K562 (cell line): ENCODE data around the gene PFN3. TPM values are rescaled to one million over a fixed set of nuclear protein-coding genes. Genes with fewer than 3 reads are reported as not detected.
A peak's percentile ranks its signal among the peaks of the same experiment; 100 is the strongest.

ENCODE experiments used
- ATAC-seq: fragments of 200-7000 bp; cut with Tn5 transposase; 3 replicates; pipeline ENCODE4 v1.9.1; 2020; ENCODE audit warnings: moderate library complexity
- BruUV-seq: library from RNA; stranded (reverse); fragments of 400-500 nt; replicated peaks from 2 replicates; lab custom pipeline; 2021; lab: Mats Ljungman, UMichigan
- CTCF ChIA-PET: fragments of 300-600 bp; formaldehyde crosslinking; extraction: SDS; loops from one replicate; lab custom pipeline; 2021; ENCODE audit warnings: low intra/inter-chr PET ratio; lab: Yijun Ruan, JAX
- POLR2A ChIA-PET: fragments of 300-600, 350-650 bp; sonication (Branson Sonifier 250); formaldehyde crosslinking; extraction: SDS; loops from one replicate; lab custom pipeline; 2021; ENCODE audit warnings: antibody characterized with exemption, inconsistent platforms; lab: Yijun Ruan, JAX
- DNase-seq, 4 experiments: peaks; one replicate each; pipeline versions ENCODE4 v3.0.0 to v3.0.0-alpha.2; 2011 to 2018; ENCODE audit warnings: low spot score in 3 of 4, mixed read lengths in 3 of 4; ENCODE audit errors: extremely low read depth in 1 of 4
- FAIRE-seq: peaks from 2 replicates; lab custom pipeline; 2011; peaks lifted over from hg19 to GRCh38; lab: Jason Lieb, UNC
- H2AFZ ChIP-seq: 2 replicates; pipeline ENCODE4 v1.6.0; 2011; ENCODE audit warnings: low read depth, low read length, control low read depth, inconsistent platforms
- H3K27ac ChIP-seq: fragments of 200-600 bp; 3 replicates; pipeline ENCODE4 v1.8.0; 2011; ENCODE audit warnings: low read depth, mild to moderate bottlenecking, control low read depth, inconsistent platforms, low read length, moderate library complexity, mixed read lengths; ENCODE audit errors: extremely low read depth
- H3K27me3 ChIP-seq, 2 experiments: fragments of 300-600 bp in 1 of 2; 2 replicates in 1 of 2; 3 replicates in 1 of 2; pipeline versions ENCODE4 v1.6.0 to v1.8.0; 2011; ENCODE audit warnings: inconsistent platforms in 2 of 2, low read length in 2 of 2, mild to moderate bottlenecking in 1 of 2, mixed read lengths in 1 of 2, moderate library complexity in 1 of 2; ENCODE audit not compliant: control insufficient read depth in 2 of 2, insufficient read depth in 2 of 2
- H3K36me3 ChIP-seq: fragments of 300-600 bp; 3 replicates; pipeline ENCODE4 v1.8.0; 2011; ENCODE audit warnings: mild to moderate bottlenecking, low read length, inconsistent platforms; ENCODE audit not compliant: control insufficient read depth, insufficient read depth
- H3K4me1 ChIP-seq, 2 experiments: fragments of 200-600 bp in 1 of 2; replicated peaks in 1 of 2; 2 replicates in 1 of 2; 3 replicates in 1 of 2; pipeline versions ENCODE4 v1.5.1 to v1.8.0; 2011; ENCODE audit warnings: inconsistent platforms in 2 of 2, low read length in 2 of 2, mild to moderate bottlenecking in 1 of 2, mixed read lengths in 1 of 2, moderate library complexity in 1 of 2; ENCODE audit not compliant: control insufficient read depth in 2 of 2, insufficient read depth in 2 of 2
- H3K4me2 ChIP-seq: 2 replicates; pipeline ENCODE4 v1.6.1; 2011; ENCODE audit warnings: low read length, control low read depth, inconsistent platforms, mixed read lengths; ENCODE audit not compliant: insufficient read depth
- H3K4me3 ChIP-seq: fragments of 200-600 bp; sonication (generic), shearing (Covaris generic); 2 replicates; pipeline ENCODE4 v1.5.1; 2016; ENCODE audit warnings: control low read depth, inconsistent platforms
- H3K79me2 ChIP-seq: fragments of 200-600 bp; 3 replicates; pipeline ENCODE4 v1.8.0; 2011; ENCODE audit warnings: low read length, inconsistent platforms; ENCODE audit not compliant: control insufficient read depth, insufficient read depth
- H3K9ac ChIP-seq, 2 experiments: 2 replicates each; pipeline versions ENCODE4 v1.6.0 to v1.6.1; 2011; ENCODE audit warnings: low read depth in 2 of 2, low read length in 2 of 2, control low read depth in 1 of 2, inconsistent platforms in 1 of 2, mild to moderate bottlenecking in 1 of 2, mixed read lengths in 1 of 2; ENCODE audit not compliant: insufficient read depth in 1 of 2
- H3K9me1 ChIP-seq: one replicate; pipeline ENCODE4 v1.6.0; 2011; ENCODE audit warnings: inconsistent platforms, mild to moderate bottlenecking, low read length, moderate library complexity; ENCODE audit not compliant: control insufficient read depth, insufficient read depth
- H3K9me3 ChIP-seq: replicated peaks from 2 replicates; pipeline ENCODE4 v1.5.1; 2011; ENCODE audit warnings: low read depth, low read length, inconsistent platforms; ENCODE audit not compliant: control insufficient read depth, insufficient read depth
- H4K20me1 ChIP-seq: replicated peaks from 2 replicates; pipeline ENCODE4 v1.6.1; 2011; ENCODE audit warnings: low read length, inconsistent platforms, mixed read lengths; ENCODE audit not compliant: control insufficient read depth, insufficient read depth
- ARID1B ChIP-seq: fragments of 450-650 bp; IDR thresholded peaks from 2 replicates; pipeline ENCODE4 v1.6.1; 2016; ENCODE audit warnings: antibody characterized with exemption, mild to moderate bottlenecking, inconsistent platforms
- HDAC3 ChIP-seq: fragments of 450-650 bp; IDR thresholded peaks from 2 replicates; pipeline ENCODE4 v1.6.1; 2018; ENCODE audit warnings: borderline replicate concordance, mild to moderate bottlenecking, moderate library complexity; ENCODE audit not compliant: partially characterized antibody
- NR2C1 ChIP-seq, 2 experiments: fragments of 450-650 bp; IDR thresholded peaks; 2 replicates each; pipeline ENCODE4 v1.6.1; 2017; ENCODE audit warnings: mild to moderate bottlenecking in 2 of 2, antibody characterized with exemption in 1 of 2, inconsistent platforms in 1 of 2, missing compliant biosample characterization in 1 of 2, missing genetic modification characterization in 1 of 2
- NRF1 ChIP-seq, 2 experiments: fragments of 450-650 bp; IDR thresholded peaks in 1 of 2; conservative IDR thresholded peaks in 1 of 2; 2 replicates each; pipeline ENCODE4 v1.6.1; 2014; ENCODE audit warnings: mild to moderate bottlenecking in 2 of 2
- PTRF ChIP-seq: fragments of 450-650 bp; IDR thresholded peaks from 2 replicates; pipeline ENCODE4 v1.6.1; 2016; ENCODE audit warnings: mild to moderate bottlenecking, missing genetic modification characterization, missing compliant biosample characterization
- SIN3A ChIP-seq, 2 experiments: fragments of 150-350 bp in 1 of 2; IDR thresholded peaks; 2 replicates each; pipeline ENCODE4 v1.6.1; 2011 to 2016; ENCODE audit warnings: borderline replicate concordance in 2 of 2, low read depth in 2 of 2, low read length in 2 of 2, mild to moderate bottlenecking in 2 of 2, moderate library complexity in 2 of 2; ENCODE audit not compliant: control insufficient read depth in 1 of 2
- WGBS: fragments of 100-300 bp; shearing (Covaris generic); methylation state at CpG from one replicate; pipeline ENCODE4 v1.1.6; 2016; ENCODE audit warnings: low coverage, mixed read lengths; ENCODE audit not compliant: insufficient coverage; ENCODE audit errors: missing lambda C conversion rate; 5-methylcytosine and 5-hydroxymethylcytosine counted together
- in situ Hi-C: fragments of 300-500 bp; cut with MboI; formaldehyde crosslinking; loops from 4 replicates; pipeline ENCODE4 v1.15.0; 2018; ENCODE audit warnings: inconsistent platforms, mixed read lengths
- intact Hi-C: fragments of 100-400 bp; cut with micrococcal nuclease; formaldehyde crosslinking; loops from 2 replicates; pipeline ENCODE4 v1.14.2; 2022
- polyA plus RNA-seq, 8 experiments: library from polyadenylated mRNA; depleted of rRNA in 4 of 8; stranded (reverse) in 5 of 8; unstranded in 3 of 8; fragments of >200 nt; fragmentation: Nextera tagmentation in 2 of 8; fragmentation: Illumina TruSeq in 1 of 8; extraction: Ambion mirVana in 2 of 8; extraction: Trizol in 1 of 8; gene quantifications; 2 replicates each; pipeline versions ENCODE4 v1.2.1 to v1.2.3, GENCODE V29; 2011 to 2014; ENCODE audit warnings: inconsistent platforms in 1 of 8, missing spikeins in 1 of 8
- total RNA-seq, 7 experiments: library from RNA; depleted of rRNA in 6 of 7; stranded (reverse); fragments of >200 nt in 6 of 7; fragmentation: Illumina TruSeq in 2 of 7; extraction: Trizol in 2 of 7; gene quantifications; 2 replicates each; pipeline versions ENCODE4 v1.2.1 to v1.2.3, GENCODE V29; 2011 to 2021; ENCODE audit warnings: low replicate concordance in 1 of 7
- TF ChIP-seq, protein P1 (sequence below): fragments of 450-650 bp; IDR thresholded peaks from 2 replicates; pipeline ENCODE4 v1.6.1; 2018; ENCODE audit not compliant: partially characterized antibody
- TF ChIP-seq, protein P2 (sequence below): sonication (generic); formaldehyde crosslinking; IDR thresholded peaks from 2 replicates; pipeline ENCODE4 v1.8.1; 2023; ENCODE audit warnings: mild to moderate bottlenecking, missing genetic modification reagents

The PFN3 gene
- total and polyA plus RNA-seq, 9 of the 15 experiments (the other 6 are each of a cell fraction or from before 2014, with no cell fraction given) = not detected

DNA sequence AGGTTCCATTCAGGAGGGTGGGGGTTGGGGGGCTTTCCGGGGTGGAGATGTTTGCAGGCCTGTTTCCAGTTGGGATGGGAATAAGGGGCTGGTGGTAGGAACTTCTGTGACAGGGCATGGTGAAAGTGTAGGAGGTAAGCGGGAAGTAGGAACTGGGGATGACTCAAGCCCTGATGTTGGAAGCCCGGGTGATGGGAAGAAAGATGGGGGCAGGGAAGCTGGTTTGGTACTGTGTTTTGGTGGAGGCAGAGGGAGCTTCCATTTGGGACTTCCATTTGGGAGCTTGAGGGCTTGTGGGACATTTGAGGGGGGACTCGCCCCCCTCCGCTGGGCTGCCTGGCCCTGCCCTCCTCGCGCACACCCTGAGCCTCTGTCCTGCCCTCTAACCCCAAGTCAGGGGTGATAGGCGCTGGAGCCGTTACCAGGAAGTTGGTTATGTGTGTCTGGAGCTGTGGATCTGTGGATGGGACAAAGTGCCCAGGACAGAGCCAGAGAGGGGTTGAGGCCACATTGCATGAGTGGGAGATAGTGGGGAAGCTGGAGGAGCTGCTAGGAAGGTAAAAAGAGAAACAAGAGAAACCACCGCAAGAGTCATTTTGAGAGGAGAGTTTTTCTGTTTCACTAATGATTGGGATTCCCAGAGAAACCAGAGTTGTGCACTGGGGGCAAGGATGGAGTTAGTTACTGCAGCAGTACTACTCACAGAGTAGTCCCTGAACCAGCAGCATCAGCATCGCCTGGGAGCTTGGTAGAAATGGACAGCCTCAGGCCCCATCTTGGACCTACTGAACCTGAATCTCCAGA, 36.1 kb downstream of the PFN3 start:
- DNase-seq = no peak
- CTCF ChIA-PET = no interaction called here
- TF ChIP-seq, protein P1, sequence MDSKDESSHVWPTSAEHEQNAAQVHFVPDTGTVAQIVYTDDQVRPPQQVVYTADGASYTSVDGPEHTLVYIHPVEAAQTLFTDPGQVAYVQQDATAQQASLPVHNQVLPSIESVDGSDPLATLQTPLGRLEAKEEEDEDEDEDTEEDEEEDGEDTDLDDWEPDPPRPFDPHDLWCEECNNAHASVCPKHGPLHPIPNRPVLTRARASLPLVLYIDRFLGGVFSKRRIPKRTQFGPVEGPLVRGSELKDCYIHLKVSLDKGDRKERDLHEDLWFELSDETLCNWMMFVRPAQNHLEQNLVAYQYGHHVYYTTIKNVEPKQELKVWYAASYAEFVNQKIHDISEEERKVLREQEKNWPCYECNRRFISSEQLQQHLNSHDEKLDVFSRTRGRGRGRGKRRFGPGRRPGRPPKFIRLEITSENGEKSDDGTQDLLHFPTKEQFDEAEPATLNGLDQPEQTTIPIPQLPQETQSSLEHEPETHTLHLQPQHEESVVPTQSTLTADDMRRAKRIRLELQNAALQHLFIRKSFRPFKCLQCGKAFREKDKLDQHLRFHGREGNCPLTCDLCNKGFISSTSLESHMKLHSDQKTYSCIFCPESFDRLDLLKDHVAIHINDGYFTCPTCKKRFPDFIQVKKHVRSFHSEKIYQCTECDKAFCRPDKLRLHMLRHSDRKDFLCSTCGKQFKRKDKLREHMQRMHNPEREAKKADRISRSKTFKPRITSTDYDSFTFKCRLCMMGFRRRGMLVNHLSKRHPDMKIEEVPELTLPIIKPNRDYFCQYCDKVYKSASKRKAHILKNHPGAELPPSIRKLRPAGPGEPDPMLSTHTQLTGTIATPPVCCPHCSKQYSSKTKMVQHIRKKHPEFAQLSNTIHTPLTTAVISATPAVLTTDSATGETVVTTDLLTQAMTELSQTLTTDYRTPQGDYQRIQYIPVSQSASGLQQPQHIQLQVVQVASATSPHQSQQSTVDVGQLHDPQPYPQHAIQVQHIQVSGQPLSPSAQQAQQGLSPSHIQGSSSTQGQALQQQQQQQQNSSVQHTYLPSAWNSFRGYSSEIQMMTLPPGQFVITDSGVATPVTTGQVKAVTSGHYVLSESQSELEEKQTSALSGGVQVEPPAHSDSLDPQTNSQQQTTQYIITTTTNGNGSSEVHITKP = peak; percentile 52
- 0 out of 2 replicates have a peak, but pooled peaks have one; percentile 6 for TF ChIP-seq ARID1B
- no peak for TF ChIP-seq PTRF
- TF ChIP-seq HDAC3 = no peak
- TF ChIP-seq NRF1 (conservative IDR thresholded peaks at IDR 0.05 in 1 of 2, IDR thresholded peaks at IDR 0.05 in 1 of 2) = 0 out of 4 replicates have a peak, but pooled peaks of 1 of the 2 experiments have one; percentile 8
- 0 out of 4 replicates have a peak, but pooled peaks of 1 of the 2 experiments have one; percentile 14 for TF ChIP-seq SIN3A (IDR thresholded peaks at IDR 0.05; ENCODE audit: borderline replicate concordance in 2 of 2, control insufficient read depth in 1 of 2, low read depth in 2 of 2, low read length in 2 of 2)
- TF ChIP-seq NR2C1 (IDR thresholded peaks at IDR 0.05) = peak; percentile 58; the same call in 1 of the 2 replicates
- TF ChIP-seq NR2C1 (tag; IDR thresholded peaks at IDR 0.05) = no peak
- TF ChIP-seq, protein P2, sequence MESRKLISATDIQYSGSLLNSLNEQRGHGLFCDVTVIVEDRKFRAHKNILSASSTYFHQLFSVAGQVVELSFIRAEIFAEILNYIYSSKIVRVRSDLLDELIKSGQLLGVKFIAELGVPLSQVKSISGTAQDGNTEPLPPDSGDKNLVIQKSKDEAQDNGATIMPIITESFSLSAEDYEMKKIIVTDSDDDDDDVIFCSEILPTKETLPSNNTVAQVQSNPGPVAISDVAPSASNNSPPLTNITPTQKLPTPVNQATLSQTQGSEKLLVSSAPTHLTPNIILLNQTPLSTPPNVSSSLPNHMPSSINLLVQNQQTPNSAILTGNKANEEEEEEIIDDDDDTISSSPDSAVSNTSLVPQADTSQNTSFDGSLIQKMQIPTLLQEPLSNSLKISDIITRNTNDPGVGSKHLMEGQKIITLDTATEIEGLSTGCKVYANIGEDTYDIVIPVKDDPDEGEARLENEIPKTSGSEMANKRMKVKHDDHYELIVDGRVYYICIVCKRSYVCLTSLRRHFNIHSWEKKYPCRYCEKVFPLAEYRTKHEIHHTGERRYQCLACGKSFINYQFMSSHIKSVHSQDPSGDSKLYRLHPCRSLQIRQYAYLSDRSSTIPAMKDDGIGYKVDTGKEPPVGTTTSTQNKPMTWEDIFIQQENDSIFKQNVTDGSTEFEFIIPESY (CRISPR knock-in tag) = peak; percentile 66

More for the DNA sequence above, 36.1 kb downstream of the PFN3 start:
- Histone ChIP-seq H3K36me3 (peaks cover 13% of the 10 kb centered on the region; the same call in 2 of the 3 replicates), H3K79me2 (peaks cover 19% of the 10 kb centered on the region), H3K27ac (peak overlapping the region; percentile 22; the same call in 1 of the 3 replicates), H3K9ac (peak overlapping the region in 1 of 2 experiments; percentile 49; a peak in 1 of 4 replicates), H4K20me1 (no peaks in the 10 kb centered on the region), H3K4me1 (peaks cover 59 to 77% of the 10 kb centered on the region in 2 experiments), H3K9me1 (no peaks in the 10 kb centered on the region), H3K4me3 (no peak overlapping the region), H3K9me3 (no peaks in the 10 kb centered on the region), H3K27me3 (no peaks in the 10 kb centered on the region), H2AFZ (peak overlapping the region; percentile 73), H3K4me2 (peak overlapping the region; percentile 7; the same call in 1 of the 2 replicates)
- ATAC-seq = no peak
- intact Hi-C loops = loop anchor here (10.0 kb wide), 1 partner anchor 250 kb away; no protein-coding TSS in a partner anchor
- 37% methylated on average over 9 of the region's 11 CpGs for WGBS
- in situ Hi-C loops = no loop called here
- FAIRE-seq = peak; percentile 77
- no TSS peak for BruUV-seq
- POLR2A ChIA-PET = interaction anchor here (1.5 to 3.0 kb wide), 2 partner anchors 9 to 13 kb away, joined by 4 to 13 read pairs; partner anchors contain the start of gene LMAN2
